Activated naive CD8-positive, alpha-beta T cell (primary cell): ENCODE results near the gene CMTM1.

Experiments used
- H3K27ac Mint-ChIP-seq: one replicate; pipeline ENCODE4 v1.8.0; 2021; ENCODE audit warnings: mixed read lengths
- H3K27me3 Mint-ChIP-seq: one replicate; pipeline ENCODE4 v1.8.0; 2021; ENCODE audit warnings: mixed read lengths
- H3K36me3 Mint-ChIP-seq: one replicate; pipeline ENCODE4 v1.8.0; 2021; ENCODE audit warnings: mixed read lengths
- H3K4me1 Mint-ChIP-seq: one replicate; pipeline ENCODE4 v1.8.0; 2021; ENCODE audit warnings: low read depth, mixed read lengths
- H3K4me3 Mint-ChIP-seq: one replicate; pipeline ENCODE4 v1.8.0; 2021; ENCODE audit warnings: mild to moderate bottlenecking, mixed read lengths
- H3K9me3 Mint-ChIP-seq: one replicate; pipeline ENCODE4 v1.8.0; 2021; ENCODE audit warnings: low read depth, mixed read lengths

The CMTM1 gene

GRCh38 chr16:66548068-66548467 is 18.2 kb upstream of the CMTM1 start:
- peaks cover 42% of the 10 kb centered on the region for H3K4me1 Mint-ChIP-seq
- no peak overlapping the region for H3K4me3 Mint-ChIP-seq

GRCh38 chr16:66548868-66549267 is 17.4 kb upstream of the CMTM1 start:
- peaks cover 50% of the 10 kb centered on the region for H3K4me1 Mint-ChIP-seq
- no peaks in the 10 kb centered on the region for H3K27me3 Mint-ChIP-seq
- no peaks in the 10 kb centered on the region for H3K36me3 Mint-ChIP-seq
- H3K27ac Mint-ChIP-seq = peak overlapping the region; percentile 85
- peak overlapping the region; percentile 58 for H3K4me3 Mint-ChIP-seq
- H3K9me3 Mint-ChIP-seq = no peaks in the 10 kb centered on the region

More at GRCh38 chr16:66548068-66548467, 18.2 kb upstream of the CMTM1 start:
- Mint-ChIP-seq H3K9me3 (no peaks in the 10 kb centered on the region), H3K27ac (peak overlapping the region; percentile 85), H3K36me3 (no peaks in the 10 kb centered on the region), H3K27me3 (no peaks in the 10 kb centered on the region)

DNA sequence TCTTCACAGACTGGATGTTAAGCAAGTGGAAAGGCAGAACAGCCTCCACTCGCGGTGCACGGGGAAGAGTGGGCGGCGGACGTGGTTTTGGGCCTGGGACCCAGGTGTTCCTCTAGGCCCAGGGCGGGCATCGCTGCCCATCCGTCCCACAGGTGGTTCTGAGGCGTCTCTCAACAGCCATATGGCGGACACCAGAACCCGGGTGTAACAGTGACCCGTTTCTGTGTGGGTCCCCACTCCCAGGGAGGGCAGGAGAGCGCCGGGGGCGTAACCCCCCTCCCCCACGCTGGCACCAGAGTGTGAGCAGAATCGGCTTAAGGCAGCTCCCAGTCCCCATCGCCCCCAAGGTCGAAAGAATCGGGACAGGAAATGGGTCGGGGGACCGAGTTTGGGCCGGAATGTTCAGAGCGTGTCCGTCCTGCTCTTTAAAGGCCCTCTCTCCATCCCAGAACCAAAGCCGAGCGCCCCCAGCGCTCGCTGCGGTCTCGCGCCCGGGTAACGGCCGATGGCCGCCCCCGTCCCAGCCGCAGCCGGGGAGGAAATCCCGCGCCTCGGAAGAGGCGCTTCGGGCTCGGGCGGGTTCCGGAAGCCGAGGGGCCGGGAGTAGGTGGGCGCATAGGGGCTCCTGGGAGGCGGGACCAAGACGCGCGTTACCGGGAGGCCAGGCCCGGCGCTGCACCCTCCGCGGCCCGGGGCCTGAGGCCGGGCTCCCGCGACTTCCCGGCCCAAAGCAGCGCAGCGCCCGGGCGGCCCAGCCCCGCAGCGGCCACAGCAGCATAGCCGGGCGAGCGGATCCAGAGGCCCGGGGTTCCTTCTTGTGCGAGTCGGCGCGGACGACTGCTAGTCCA is 16.7 kb upstream of the CMTM1 start, which contains the start of gene TK2:
TSS of gene TK2 (minus strand) at position 839 of the 848 bp plus-strand sequence. CDS start at position 778, 61 bp downstream.
- H3K36me3 Mint-ChIP-seq = no peaks in the 10 kb centered on the region
- peak within 1 kb of the TSS; percentile 96 for H3K4me3 Mint-ChIP-seq
- H3K27me3 Mint-ChIP-seq = no peaks in the 10 kb centered on the region
- peak within 1 kb of the TSS; percentile 85 for H3K27ac Mint-ChIP-seq
- no peaks in the 10 kb centered on the region for H3K9me3 Mint-ChIP-seq
- H3K4me1 Mint-ChIP-seq = peaks cover 57% of the 10 kb centered on the region

- Mint-ChIP-seq H3K27ac (peak overlapping the region; percentile 99), H3K9me3 (no peaks in the 10 kb centered on the region), H3K4me3 (peak overlapping the region; percentile 96), H3K27me3 (no peaks in the 10 kb centered on the region), H3K36me3 (no peaks in the 10 kb centered on the region), H3K4me1 (peaks cover 74% of the 10 kb centered on the region)
These were observed 14.9 kb upstream of the CMTM1 start for GRCh38 chr16:66551348-66551759.

DNA sequence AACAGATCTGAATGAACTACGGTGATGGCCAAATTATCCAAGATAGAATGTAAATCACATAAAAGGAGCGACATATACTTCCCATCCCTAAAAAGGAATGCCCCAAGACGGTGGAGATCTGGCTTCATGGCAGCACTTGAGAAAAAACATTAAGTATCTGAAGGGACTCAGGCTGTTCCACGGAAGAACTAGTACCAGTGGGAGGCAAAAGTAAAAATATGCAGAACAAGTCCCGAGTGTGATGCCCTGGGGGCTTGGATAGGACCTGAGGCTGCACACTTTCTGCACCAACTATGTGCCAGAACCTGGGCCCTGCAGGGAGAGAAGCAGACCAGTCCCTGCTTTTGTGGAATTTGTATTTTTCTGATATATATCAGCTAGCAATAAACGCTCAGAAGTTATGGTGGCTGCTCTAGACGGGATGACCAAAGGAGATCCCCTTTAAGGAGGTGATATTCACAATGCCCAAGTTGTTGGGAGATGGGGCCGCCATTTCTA is 14.4 kb upstream of the CMTM1 start:
- Mint-ChIP-seq H3K27me3 (no peaks in the 10 kb centered on the region), H3K9me3 (no peaks in the 10 kb centered on the region), H3K36me3 (no peaks in the 10 kb centered on the region), H3K4me1 (peaks cover 75% of the 10 kb centered on the region), H3K4me3 (peak overlapping the region; percentile 96), H3K27ac (peak overlapping the region; percentile 99)

DNA sequence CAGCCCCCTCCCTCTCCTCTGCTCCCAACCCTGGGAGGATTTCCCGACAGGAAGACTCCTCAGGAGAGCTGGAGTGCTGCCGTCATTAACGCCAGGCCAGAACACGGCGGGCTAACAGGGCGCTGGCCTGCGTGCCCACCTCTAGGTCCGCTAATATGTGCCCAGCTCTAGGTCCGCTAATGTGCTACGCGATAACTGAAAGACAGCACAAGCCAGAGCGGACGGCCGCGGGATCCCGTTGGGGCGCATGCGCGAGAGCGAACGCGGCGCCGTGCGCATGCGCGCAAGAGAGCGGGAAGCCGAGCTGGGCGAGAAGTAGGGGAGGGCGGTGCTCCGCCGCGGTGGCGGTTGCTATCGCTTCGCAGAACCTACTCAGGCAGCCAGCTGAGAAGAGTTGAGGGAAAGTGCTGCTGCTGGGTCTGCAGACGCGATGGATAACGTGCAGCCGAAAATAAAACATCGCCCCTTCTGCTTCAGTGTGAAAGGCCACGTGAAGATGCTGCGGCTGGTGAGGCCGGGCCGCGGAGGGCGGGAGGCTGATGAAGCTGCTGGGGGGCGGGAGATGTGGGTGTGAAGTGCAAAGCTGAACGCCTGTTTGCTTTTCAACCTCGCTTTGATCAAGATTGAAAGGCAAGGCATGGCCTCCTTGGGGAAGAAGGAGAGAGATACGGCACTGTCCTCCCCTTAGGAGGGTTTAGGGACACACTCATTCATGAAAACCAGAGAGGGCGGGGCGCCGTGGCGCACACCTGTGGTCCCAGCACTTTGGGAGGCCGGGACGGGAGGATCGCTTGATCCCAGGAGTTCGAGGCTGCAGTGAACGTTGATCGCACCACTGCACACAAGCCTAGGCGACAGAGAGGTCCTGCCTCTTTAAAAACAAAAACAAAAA is 13.7 kb upstream of the CMTM1 start, which contains the start of gene CKLF:
TSS of gene CKLF (plus strand) at position 291 of the 892 bp plus-strand sequence. CDS start at position 431, 140 bp downstream.
- Mint-ChIP-seq H3K27me3 (no peaks in the 10 kb centered on the region), H3K4me1 (peaks cover 78% of the 10 kb centered on the region), H3K9me3 (no peaks in the 10 kb centered on the region), H3K36me3 (no peaks in the 10 kb centered on the region), H3K27ac (peak within 1 kb of the TSS; percentile 99), H3K4me3 (peak within 1 kb of the TSS; percentile 96)

DNA sequence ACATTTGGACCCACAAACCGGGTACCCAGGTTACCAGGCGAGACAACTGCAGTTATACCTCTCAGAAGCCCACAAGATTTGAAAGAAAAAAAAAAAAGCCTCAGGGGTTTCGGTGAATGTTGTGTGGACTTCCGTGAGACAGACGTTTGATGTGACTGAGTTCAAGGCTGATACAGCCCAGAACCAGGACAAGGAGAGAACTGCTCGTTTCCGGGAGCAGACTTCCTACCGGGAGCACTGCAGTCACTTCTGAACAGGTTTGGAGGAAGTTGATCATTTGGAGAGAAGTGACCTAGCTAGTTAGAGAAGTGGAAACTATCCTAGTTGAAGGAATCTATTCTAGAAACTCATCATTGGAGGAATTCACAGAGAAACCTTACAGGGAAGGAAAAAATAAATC is 13.0 kb upstream of the CMTM1 start:
- Mint-ChIP-seq H3K4me3 (peak overlapping the region; percentile 96), H3K4me1 (peaks cover 78% of the 10 kb centered on the region), H3K36me3 (no peaks in the 10 kb centered on the region), H3K9me3 (no peaks in the 10 kb centered on the region), H3K27ac (peak overlapping the region; percentile 99), H3K27me3 (no peaks in the 10 kb centered on the region)

- Mint-ChIP-seq H3K4me1 (peaks cover 71% of the 10 kb centered on the region), H3K27me3 (no peaks in the 10 kb centered on the region), H3K4me3 (peak overlapping the region; percentile 96), H3K9me3 (no peaks in the 10 kb centered on the region), H3K36me3 (no peaks in the 10 kb centered on the region), H3K27ac (peak overlapping the region; percentile 99)
These were observed 12.2 kb upstream of the CMTM1 start for GRCh38 chr16:66554021-66554420.

- Mint-ChIP-seq H3K27ac (peak overlapping the region; percentile 47), H3K4me3 (peak overlapping the region; percentile 96), H3K4me1 (peaks cover 68% of the 10 kb centered on the region), H3K9me3 (no peaks in the 10 kb centered on the region), H3K36me3 (no peaks in the 10 kb centered on the region), H3K27me3 (no peaks in the 10 kb centered on the region)
These were observed 11.7 kb upstream of the CMTM1 start for GRCh38 chr16:66554495-66554894.

GRCh38 chr16:66560107-66560506 is 6.1 kb upstream of the CMTM1 start:
- H3K4me1 Mint-ChIP-seq = peaks cover 58% of the 10 kb centered on the region

GRCh38 chr16:66561381-66562080 is 4.7 kb upstream of the CMTM1 start:
- H3K36me3 Mint-ChIP-seq = no peaks in the 10 kb centered on the region
- H3K27me3 Mint-ChIP-seq = no peaks in the 10 kb centered on the region
- H3K27ac Mint-ChIP-seq = peak overlapping the region; percentile 89
- H3K9me3 Mint-ChIP-seq = no peaks in the 10 kb centered on the region
- peak overlapping the region; percentile 12 for H3K4me3 Mint-ChIP-seq
- peaks cover 44% of the 10 kb centered on the region for H3K4me1 Mint-ChIP-seq

More at GRCh38 chr16:66560107-66560506, 6.1 kb upstream of the CMTM1 start:
- Mint-ChIP-seq H3K36me3 (no peaks in the 10 kb centered on the region), H3K9me3 (no peaks in the 10 kb centered on the region), H3K27me3 (no peaks in the 10 kb centered on the region), H3K27ac (peak overlapping the region; percentile 47), H3K4me3 (no peak overlapping the region)

DNA sequence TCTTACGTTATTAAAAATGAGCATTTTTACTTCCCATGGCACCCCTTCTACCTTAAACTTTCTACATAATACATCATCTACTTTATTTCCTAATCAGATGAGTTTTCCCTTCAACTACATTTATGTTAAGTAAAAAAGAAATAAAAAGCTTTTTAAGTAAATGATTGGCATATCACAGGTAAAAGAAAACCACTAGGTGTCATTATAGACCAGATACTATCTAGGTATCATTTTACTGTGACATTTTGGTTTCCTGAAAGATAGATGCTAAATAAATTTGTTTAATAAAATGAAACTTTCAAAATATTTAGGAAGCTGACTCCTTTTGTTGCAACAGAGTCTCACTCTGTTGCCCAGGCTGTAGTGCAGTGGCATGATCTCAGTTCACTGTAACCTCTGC is 3.8 kb upstream of the CMTM1 start:
- Mint-ChIP-seq H3K9me3 (no peaks in the 10 kb centered on the region), H3K4me3 (no peak overlapping the region)

DNA sequence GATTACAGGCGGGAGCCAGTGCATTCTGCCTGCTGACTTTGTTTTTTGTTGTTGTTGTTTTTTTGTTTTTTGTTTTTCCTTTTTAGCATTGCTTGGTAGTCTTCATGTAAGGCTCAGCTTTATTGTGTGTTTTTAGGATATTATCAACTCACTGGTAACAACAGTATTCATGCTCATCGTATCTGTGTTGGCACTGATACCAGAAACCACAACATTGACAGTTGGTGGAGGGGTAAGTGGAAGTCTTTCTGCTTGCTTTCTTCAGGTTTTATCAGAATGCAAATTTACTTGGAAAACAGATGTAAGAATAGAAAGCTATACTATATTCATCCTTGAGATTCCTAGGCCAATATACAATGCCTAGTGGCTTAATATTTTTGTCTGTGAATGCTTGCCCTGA is 3.3 kb upstream of the CMTM1 start:
- Mint-ChIP-seq H3K27me3 (no peaks in the 10 kb centered on the region), H3K4me1 (peaks cover 47% of the 10 kb centered on the region), H3K36me3 (peaks cover 8% of the 10 kb centered on the region), H3K4me3 (no peak overlapping the region), H3K27ac (peak overlapping the region; percentile 59), H3K9me3 (no peaks in the 10 kb centered on the region)

More for the DNA sequence above, 3.8 kb upstream of the CMTM1 start:
- H3K27me3 Mint-ChIP-seq = no peaks in the 10 kb centered on the region
- H3K36me3 Mint-ChIP-seq = peaks cover 4% of the 10 kb centered on the region
- peaks cover 44% of the 10 kb centered on the region for H3K4me1 Mint-ChIP-seq
- H3K27ac Mint-ChIP-seq = peak overlapping the region; percentile 41
